ENCODE results near the gene RELN. TPM values are rescaled to one million over a fixed set of nuclear protein-coding genes. Genes with fewer than 3 reads are reported as not detected.

RELN gene
- total RNA-seq, 1 experiment from 2014 or later = 0.31 TPM

- no TSS peak for BruUV-seq (replicated peaks)
- Mint-ChIP-seq H3K27me3 (ENCODE audit: unreplicated experiment) (no peaks in the 10 kb centered on the region), H3K4me1 (ENCODE audit: low read depth, unreplicated experiment) (no peaks in the 10 kb centered on the region), H3K9me3 (ENCODE audit: low read depth, unreplicated experiment) (no peaks in the 10 kb centered on the region), H3K36me3 (ENCODE audit: insufficient read depth, unreplicated experiment) (no peaks in the 10 kb centered on the region), H3K27ac (ENCODE audit: unreplicated experiment) (no peak overlapping the region), H3K4me3 (ENCODE audit: low read depth, unreplicated experiment) (no peak overlapping the region)
- intact Hi-C loops (cut with micrococcal nuclease; ENCODE audit: unreplicated experiment) = loop anchor here (5.0 kb wide), 1 partner anchor 588 kb away; no protein-coding TSS in a partner anchor
- DNase-seq = no peak
- no peak for TF ChIP-seq CTCF (IDR thresholded peaks at IDR 0.05; ENCODE audit: unreplicated experiment)
- CTCF ChIA-PET = interaction anchor here (0.6 kb wide), 1 partner anchor 1349 kb away, joined by 5 read pairs; no protein-coding TSS in a partner anchor
Measured at GRCh38 chr7:103569621-103570305, 419.7 kb downstream of the RELN start.

GRCh38 chr7:103564416-103564815 lies 425.0 kb downstream of the RELN start:
- Mint-ChIP-seq H3K27ac (ENCODE audit: unreplicated experiment) (no peak overlapping the region), H3K9me3 (ENCODE audit: low read depth, unreplicated experiment) (no peaks in the 10 kb centered on the region), H3K4me1 (ENCODE audit: low read depth, unreplicated experiment) (no peaks in the 10 kb centered on the region), H3K27me3 (ENCODE audit: unreplicated experiment) (no peaks in the 10 kb centered on the region), H3K4me3 (ENCODE audit: low read depth, unreplicated experiment) (no peak overlapping the region), H3K36me3 (ENCODE audit: insufficient read depth, unreplicated experiment) (no peaks in the 10 kb centered on the region)
- intact Hi-C loops (cut with micrococcal nuclease; ENCODE audit: unreplicated experiment) = no loop called here
- TF ChIP-seq CTCF (IDR thresholded peaks at IDR 0.05; ENCODE audit: unreplicated experiment) = no peak
- CTCF ChIA-PET = no interaction called here
- BruUV-seq (replicated peaks) = no TSS peak
- DNase-seq = no peak

- no peaks in the 10 kb centered on the region for H3K36me3 Mint-ChIP-seq (ENCODE audit: insufficient read depth, unreplicated experiment)
- H3K27ac Mint-ChIP-seq (ENCODE audit: unreplicated experiment) = no peak overlapping the region
- intact Hi-C loops (cut with micrococcal nuclease; ENCODE audit: unreplicated experiment) = no loop called here
- H3K4me1 Mint-ChIP-seq (ENCODE audit: low read depth, unreplicated experiment) = no peaks in the 10 kb centered on the region
- CTCF ChIA-PET = no interaction called here
- H3K4me3 Mint-ChIP-seq (ENCODE audit: low read depth, unreplicated experiment) = no peak overlapping the region
- BruUV-seq (replicated peaks) = no TSS peak
- DNase-seq = no peak
- no peaks in the 10 kb centered on the region for H3K9me3 Mint-ChIP-seq (ENCODE audit: low read depth, unreplicated experiment)
- TF ChIP-seq CTCF (IDR thresholded peaks at IDR 0.05; ENCODE audit: unreplicated experiment) = no peak
- H3K27me3 Mint-ChIP-seq (ENCODE audit: unreplicated experiment) = no peaks in the 10 kb centered on the region
Measured at GRCh38 chr7:103560136-103560535, 429.3 kb downstream of the RELN start.

DNA sequence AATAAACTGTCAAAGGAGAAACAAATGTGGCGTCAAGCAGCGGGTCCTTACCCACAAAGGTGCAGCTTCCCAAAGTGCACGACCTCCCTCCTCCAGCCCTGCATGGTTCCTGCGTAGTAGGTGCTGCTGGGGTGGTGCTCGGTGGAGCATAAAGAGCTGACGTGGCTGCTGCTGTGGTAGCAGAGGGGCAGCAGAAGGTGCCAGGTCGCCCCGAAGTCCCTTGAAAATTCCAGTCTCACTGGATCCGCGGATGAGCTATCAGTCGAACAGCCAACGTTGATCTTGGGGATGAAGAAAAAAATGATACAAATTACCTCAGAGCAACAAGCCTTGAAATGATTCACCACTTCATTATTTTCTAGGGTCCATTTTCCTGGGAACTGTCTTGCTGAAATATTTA lies 438.4 kb downstream of the RELN start:
- Mint-ChIP-seq H3K27me3 (ENCODE audit: unreplicated experiment) (no peaks in the 10 kb centered on the region), H3K36me3 (ENCODE audit: insufficient read depth, unreplicated experiment) (no peaks in the 10 kb centered on the region), H3K4me1 (ENCODE audit: low read depth, unreplicated experiment) (no peaks in the 10 kb centered on the region), H3K4me3 (ENCODE audit: low read depth, unreplicated experiment) (no peak overlapping the region), H3K27ac (ENCODE audit: unreplicated experiment) (no peak overlapping the region), H3K9me3 (ENCODE audit: low read depth, unreplicated experiment) (no peaks in the 10 kb centered on the region)
- intact Hi-C loops (cut with micrococcal nuclease; ENCODE audit: unreplicated experiment) = no loop called here
- CTCF ChIA-PET = no interaction called here
- no TSS peak for BruUV-seq (replicated peaks)
- DNase-seq = no peak
- no peak for TF ChIP-seq CTCF (IDR thresholded peaks at IDR 0.05; ENCODE audit: unreplicated experiment)

All from Calu3 (cell line).